ENCODE results near the gene B4GALNT4. TPM values are rescaled to one million over a fixed set of nuclear protein-coding genes. Genes with fewer than 3 reads are reported as not detected.
"Not testable (repeated sequence)": the region's sequence is repeated elsewhere in the genome, so short reads cannot be mapped to it uniquely, and the experiment has no call there.

B4GALNT4 gene
- total and polyA plus RNA-seq, 2 donors (not counting 1 experiment from before 2014, with no cell fraction given): 1.5 to 3.8 TPM

DNA sequence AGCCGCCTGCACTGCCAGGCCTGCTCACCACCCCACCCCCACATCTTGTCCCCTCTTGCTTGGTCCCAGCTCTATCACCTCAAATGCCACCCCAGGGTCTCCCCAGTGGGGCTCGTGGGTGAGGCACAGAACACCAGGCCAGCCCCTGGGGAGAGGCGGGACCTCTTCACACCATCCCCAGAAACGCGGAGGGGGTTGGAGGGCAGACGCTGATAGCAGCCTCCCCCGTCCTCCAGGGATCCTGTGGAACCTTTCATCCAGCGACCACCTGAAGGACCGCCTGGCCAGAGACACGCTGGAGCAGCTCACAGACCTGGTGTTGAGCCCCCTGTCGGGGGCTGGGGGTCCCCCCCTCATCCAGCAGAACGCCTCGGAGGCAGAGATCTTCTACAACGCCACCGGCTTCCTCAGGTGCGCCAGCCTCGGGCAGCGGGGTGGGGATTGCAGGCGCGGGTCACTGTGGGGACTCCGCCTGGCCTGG is 30.5 kb downstream of the B4GALNT4 start:
- Histone ChIP-seq H3K4me2 (ENCODE audit: extremely low read depth, insufficient read depth, low read length) (no peak overlapping the region), H2AFZ (ENCODE audit: low read length) (no peak overlapping the region), H3K27me3 (ENCODE audit: control insufficient read depth, insufficient read depth, low read length) (no peaks in the 10 kb centered on the region), H3K36me3 (ENCODE audit: control insufficient read depth, insufficient read depth, low read length) (no peaks in the 10 kb centered on the region), H3K27ac (ENCODE audit: insufficient read depth, low read length) (no peak overlapping the region), H3K4me1 (ENCODE audit: control insufficient read depth, extremely low read depth, insufficient read depth, low read length) (peaks cover under 1% of the 10 kb centered on the region), H3K9me3 (ENCODE audit: control insufficient read depth, insufficient read depth, low read depth, low read length) (no peaks in the 10 kb centered on the region), H3K79me2 (ENCODE audit: control insufficient read depth, insufficient read depth, low read length) (no peaks in the 10 kb centered on the region), H3K9ac (ENCODE audit: insufficient read depth, low read length) (no peak overlapping the region), H3K4me3 (replicated peaks in 1 of 4; ENCODE audit: control extremely low read depth in 1 of 4, insufficient read depth in 1 of 4, low read depth in 3 of 4, low read length in 4 of 4) (no peak overlapping the region), H4K20me1 (ENCODE audit: control insufficient read depth, extremely low read depth, insufficient read depth, low read length) (no peaks in the 10 kb centered on the region)
- TF ChIP-seq, protein P1, sequence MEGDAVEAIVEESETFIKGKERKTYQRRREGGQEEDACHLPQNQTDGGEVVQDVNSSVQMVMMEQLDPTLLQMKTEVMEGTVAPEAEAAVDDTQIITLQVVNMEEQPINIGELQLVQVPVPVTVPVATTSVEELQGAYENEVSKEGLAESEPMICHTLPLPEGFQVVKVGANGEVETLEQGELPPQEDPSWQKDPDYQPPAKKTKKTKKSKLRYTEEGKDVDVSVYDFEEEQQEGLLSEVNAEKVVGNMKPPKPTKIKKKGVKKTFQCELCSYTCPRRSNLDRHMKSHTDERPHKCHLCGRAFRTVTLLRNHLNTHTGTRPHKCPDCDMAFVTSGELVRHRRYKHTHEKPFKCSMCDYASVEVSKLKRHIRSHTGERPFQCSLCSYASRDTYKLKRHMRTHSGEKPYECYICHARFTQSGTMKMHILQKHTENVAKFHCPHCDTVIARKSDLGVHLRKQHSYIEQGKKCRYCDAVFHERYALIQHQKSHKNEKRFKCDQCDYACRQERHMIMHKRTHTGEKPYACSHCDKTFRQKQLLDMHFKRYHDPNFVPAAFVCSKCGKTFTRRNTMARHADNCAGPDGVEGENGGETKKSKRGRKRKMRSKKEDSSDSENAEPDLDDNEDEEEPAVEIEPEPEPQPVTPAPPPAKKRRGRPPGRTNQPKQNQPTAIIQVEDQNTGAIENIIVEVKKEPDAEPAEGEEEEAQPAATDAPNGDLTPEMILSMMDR (conservative IDR thresholded peaks at IDR 0.05 in 1 of 2, IDR thresholded peaks at IDR 0.05 in 1 of 2; ENCODE audit: low read depth in 1 of 2, low read length in 2 of 2): no peak
- TF ChIP-seq EZH2 (IDR thresholded peaks at IDR 0.05; ENCODE audit: low read length, missing control alignments): no peak
- no peak for DNase-seq (ENCODE audit: low read depth in 2 of 2)

DNA sequence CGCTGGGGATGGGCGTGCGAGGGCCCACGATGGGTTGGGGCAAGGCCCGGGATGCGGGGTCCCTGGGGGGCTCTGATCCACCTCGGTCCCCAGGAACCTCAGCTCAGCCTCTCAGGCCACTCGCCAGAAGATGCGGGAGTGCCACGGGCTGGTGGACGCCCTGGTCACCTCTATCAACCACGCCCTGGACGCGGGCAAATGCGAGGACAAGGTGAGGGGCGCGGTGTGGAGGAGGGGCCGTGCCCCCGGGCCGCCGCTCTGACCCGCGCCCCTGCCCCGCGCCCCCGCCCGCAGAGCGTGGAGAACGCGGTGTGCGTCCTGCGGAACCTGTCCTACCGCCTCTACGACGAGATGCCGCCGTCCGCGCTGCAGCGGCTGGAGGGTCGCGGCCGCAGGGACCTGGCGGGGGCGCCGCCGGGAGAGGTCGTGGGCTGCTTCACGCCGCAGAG is 31.0 kb downstream of the B4GALNT4 start:
- no peak for DNase-seq (ENCODE audit: low read depth in 2 of 2)
- Histone ChIP-seq H3K9ac (ENCODE audit: insufficient read depth, low read length) (no peak overlapping the region), H3K9me3 (ENCODE audit: control insufficient read depth, insufficient read depth, low read depth, low read length) (no peaks in the 10 kb centered on the region), H3K27me3 (ENCODE audit: control insufficient read depth, insufficient read depth, low read length) (no peaks in the 10 kb centered on the region), H3K79me2 (ENCODE audit: control insufficient read depth, insufficient read depth, low read length) (no peaks in the 10 kb centered on the region), H4K20me1 (ENCODE audit: control insufficient read depth, extremely low read depth, insufficient read depth, low read length) (no peaks in the 10 kb centered on the region), H3K36me3 (ENCODE audit: control insufficient read depth, insufficient read depth, low read length) (no peaks in the 10 kb centered on the region), H3K27ac (ENCODE audit: insufficient read depth, low read length) (no peak overlapping the region), H3K4me3 (replicated peaks in 1 of 4; ENCODE audit: control extremely low read depth in 1 of 4, insufficient read depth in 1 of 4, low read depth in 3 of 4, low read length in 4 of 4) (no peak overlapping the region), H3K4me2 (ENCODE audit: extremely low read depth, insufficient read depth, low read length) (no peak overlapping the region), H3K4me1 (ENCODE audit: control insufficient read depth, extremely low read depth, insufficient read depth, low read length) (no peaks in the 10 kb centered on the region), H2AFZ (ENCODE audit: low read length) (no peak overlapping the region)
- TF ChIP-seq EZH2 (IDR thresholded peaks at IDR 0.05; ENCODE audit: low read length, missing control alignments): no peak
- TF ChIP-seq, protein P1 (conservative IDR thresholded peaks at IDR 0.05 in 1 of 2, IDR thresholded peaks at IDR 0.05 in 1 of 2; ENCODE audit: low read depth in 1 of 2, low read length in 2 of 2): no peak

DNA sequence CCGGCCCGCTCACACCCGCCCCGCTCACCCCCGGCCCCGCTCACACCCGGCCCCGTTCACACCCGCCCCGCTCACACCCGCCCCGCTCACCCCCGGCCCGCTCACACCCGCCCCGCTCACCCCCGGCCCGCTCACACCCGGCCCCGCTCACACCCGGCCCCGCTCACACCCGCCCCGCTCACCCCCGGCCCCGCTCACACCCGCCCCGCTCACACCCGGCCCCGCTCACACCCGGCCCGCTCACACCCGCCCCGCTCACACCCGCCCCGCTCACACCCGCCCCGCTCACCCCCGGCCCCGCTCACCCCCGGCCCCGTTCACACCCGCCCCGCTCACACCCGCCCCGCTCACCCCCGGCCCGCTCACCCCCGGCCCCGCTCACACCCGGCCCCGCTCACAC is 31.9 kb downstream of the B4GALNT4 start:
- H2AFZ ChIP-seq (ENCODE audit: low read length); H3K36me3 ChIP-seq (ENCODE audit: control insufficient read depth, insufficient read depth, low read length); H3K9me3 ChIP-seq (ENCODE audit: control insufficient read depth, insufficient read depth, low read depth, low read length); H3K79me2 ChIP-seq (ENCODE audit: control insufficient read depth, insufficient read depth, low read length); H3K27me3 ChIP-seq (ENCODE audit: control insufficient read depth, insufficient read depth, low read length); H3K4me1 ChIP-seq (ENCODE audit: control insufficient read depth, extremely low read depth, insufficient read depth, low read length); H4K20me1 ChIP-seq (ENCODE audit: control insufficient read depth, extremely low read depth, insufficient read depth, low read length); DNase-seq (ENCODE audit: low read depth in 2 of 2); H3K4me3 ChIP-seq (replicated peaks in 1 of 4; ENCODE audit: control extremely low read depth in 1 of 4, insufficient read depth in 1 of 4, low read depth in 3 of 4, low read length in 4 of 4); H3K4me2 ChIP-seq (ENCODE audit: extremely low read depth, insufficient read depth, low read length); H3K9ac ChIP-seq (ENCODE audit: insufficient read depth, low read length); H3K27ac ChIP-seq (ENCODE audit: insufficient read depth, low read length): not testable (repeated sequence)
